Stimulated activated CD4-positive, alpha-beta T cell treated with anti-CD3 and anti-CD28 coated beads, Interleukin-12 subunit alpha, Interleukin-12 subunit beta, amount 100 ng/mL, for 4 hours (primary cell): ENCODE data around the gene WDR31.
"Not testable (repeated sequence)": the region's sequence is repeated elsewhere in the genome, so short reads cannot be mapped to it uniquely, and the experiment has no call there.

Experiments used
- DNase-seq: peaks from one replicate; pipeline ENCODE4 v3.0.0-alpha.2; 2020

The WDR31 gene

GRCh38 chr9:113328045-113328782 lies 11.9 kb downstream of the WDR31 start:
- DNase-seq: no peak

- DNase-seq: no peak
Observed at GRCh38 chr9:113326230-113326629, 13.8 kb downstream of the WDR31 start.

- DNase-seq: no peak
Observed at GRCh38 chr9:113322671-113323070, 17.4 kb downstream of the WDR31 start.

GRCh38 chr9:113320051-113320450 lies 20.0 kb downstream of the WDR31 start:
- no peak for DNase-seq

GRCh38 chr9:113319054-113319453 lies 21.0 kb downstream of the WDR31 start:
- no peak for DNase-seq

- DNase-seq: no peak
Observed at GRCh38 chr9:113317777-113318176, 22.3 kb downstream of the WDR31 start.

GRCh38 chr9:113316030-113316429 lies 24.0 kb downstream of the WDR31 start:
- no peak for DNase-seq

- no peak for DNase-seq
Observed at GRCh38 chr9:113315231-113315630, 24.8 kb downstream of the WDR31 start.

- DNase-seq: no peak
Observed at GRCh38 chr9:113313261-113313660, 26.8 kb downstream of the WDR31 start.

GRCh38 chr9:113311961-113312360 lies 28.1 kb downstream of the WDR31 start:
- no peak for DNase-seq

GRCh38 chr9:113310538-113310937 lies 29.5 kb downstream of the WDR31 start:
- no peak for DNase-seq

GRCh38 chr9:113309204-113309813 lies 30.8 kb downstream of the WDR31 start:
- no peak for DNase-seq

GRCh38 chr9:113307396-113307975 lies 32.6 kb downstream of the WDR31 start:
- DNase-seq: no peak

GRCh38 chr9:113306566-113306965 lies 33.5 kb downstream of the WDR31 start:
- DNase-seq: no peak

- DNase-seq: no peak
Observed at GRCh38 chr9:113302792-113303418, 37.2 kb downstream of the WDR31 start, which contains the start of gene RNF183. RNF183 (minus strand) TSS chr9:113303376; CDS start chr9:113298184, 5,192 bp downstream.

- DNase-seq: no peak
Observed at GRCh38 chr9:113301548-113301947, 38.5 kb downstream of the WDR31 start.

GRCh38 chr9:113299800-113300292 lies 40.2 kb downstream of the WDR31 start:
- no peak for DNase-seq

- no peak for DNase-seq
Observed at GRCh38 chr9:113298924-113299770, 40.9 kb downstream of the WDR31 start.

GRCh38 chr9:113298311-113298710 lies 41.8 kb downstream of the WDR31 start:
- no peak for DNase-seq

- no peak for DNase-seq
Observed at GRCh38 chr9:113296796-113297558, 43.1 kb downstream of the WDR31 start.

- DNase-seq: not testable (repeated sequence)
Observed at GRCh38 chr9:113296247-113296646, 43.8 kb downstream of the WDR31 start.
